Upper lobe of left lung (tissue), 4 donors: ENCODE measurements around the gene HSPA1L.

Experiments
- CTCF ChIP-seq, 6 experiments: fragments of 450-650 bp in 4 of 6; fragments of 200-600 bp in 2 of 6; sonication (generic) in 2 of 6; IDR thresholded peaks; one replicate each; pipeline ENCODE4 v1.5.1; 2016 to 2019; ENCODE audit warnings: antibody characterized with exemption in 6 of 6
- EP300 ChIP-seq, 4 donors: sonication (generic); formaldehyde crosslinking; IDR thresholded peaks; one replicate each; pipeline ENCODE4 v1.5.1; 2017; ENCODE audit warnings: antibody characterized with exemption in 4 of 4, control low read depth in 2 of 4
- POLR2A ChIP-seq, 4 donors: fragments of 450-650 bp; IDR thresholded peaks; one replicate each; pipeline ENCODE4 v1.5.1; 2016 to 2017; ENCODE audit warnings: antibody characterized with exemption in 4 of 4, mild to moderate bottlenecking in 2 of 4
- POLR2AphosphoS5 ChIP-seq, 2 donors: sonication (generic); formaldehyde crosslinking; IDR thresholded peaks; one replicate each; pipeline ENCODE4 v1.5.1; 2017; ENCODE audit warnings: antibody characterized with exemption in 2 of 2

- TF ChIP-seq POLR2A (IDR thresholded peaks at IDR 0.05) (no peak), CTCF (IDR thresholded peaks at IDR 0.05) (no peak), EP300 (IDR thresholded peaks at IDR 0.05) (no peak), POLR2AphosphoS5 (IDR thresholded peaks at IDR 0.05) (no peak)
Observed at GRCh38 chr6:31819871-31820299, 4.8 kb upstream of the HSPA1L start.
